NCI-H2196 (cell line): ENCODE measurements around the gene DERL2.

Experiments
- DNase-seq: peaks from one replicate; lab custom pipeline; 2025; ENCODE audit not compliant: unreplicated experiment; lab: John Stamatoyannopoulos, UW

Gene DERL2

GRCh38 chr17:5502552-5502951 is 16.6 kb upstream of the DERL2 start:
- no peak for DNase-seq

- DNase-seq, result no peak
Observed at GRCh38 chr17:5501685-5502084, 15.7 kb upstream of the DERL2 start.

- peak; percentile 85 for DNase-seq
Observed at GRCh38 chr17:5500589-5501391, 14.8 kb upstream of the DERL2 start.

DNA sequence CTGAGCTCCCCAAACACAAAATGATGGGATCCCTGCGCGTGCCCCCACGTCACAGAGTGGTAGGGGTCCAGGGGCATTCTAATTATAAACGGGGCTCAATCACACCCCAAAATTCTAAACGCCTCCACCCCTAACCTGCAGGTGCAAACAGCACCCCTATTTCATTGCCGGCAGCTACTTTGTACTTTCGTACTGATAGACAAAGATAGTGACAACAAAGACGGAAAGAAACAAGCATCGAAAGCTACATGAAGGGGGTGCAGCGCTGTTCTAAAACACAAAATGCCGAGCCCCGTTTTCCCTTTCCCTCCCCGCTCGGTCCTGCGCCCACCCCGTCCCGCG is 14.2 kb upstream of the DERL2 start:
- DNase-seq, result no peak

GRCh38 chr17:5499476-5500231 is 13.7 kb upstream of the DERL2 start:
- no peak for DNase-seq

GRCh38 chr17:5492970-5493369 is 7.0 kb upstream of the DERL2 start:
- DNase-seq, result no peak

DNA sequence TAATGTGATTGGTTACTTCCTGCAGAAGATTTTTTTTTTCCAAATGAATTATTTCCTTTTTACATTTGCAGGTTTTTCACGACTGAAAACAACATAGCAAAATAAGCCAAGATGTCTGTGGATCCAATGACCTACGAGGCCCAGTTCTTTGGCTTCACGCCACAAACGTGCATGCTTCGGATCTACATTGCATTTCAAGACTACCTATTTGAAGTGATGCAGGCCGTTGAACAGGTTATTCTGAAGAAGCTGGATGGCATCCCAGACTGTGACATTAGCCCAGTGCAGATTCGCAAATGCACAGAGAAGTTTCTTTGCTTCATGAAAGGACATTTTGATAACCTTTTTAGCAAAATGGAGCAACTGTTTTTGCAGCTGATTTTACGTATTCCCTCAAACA is 2.8 kb upstream of the DERL2 start:
- no peak for DNase-seq

- peak; percentile 87 for DNase-seq
Observed at GRCh38 chr17:5486206-5487124, 487 bp upstream of the DERL2 start, which contains the start of gene MIS12. Gene MIS12, plus strand, starts transcription at chr17:5486566. Its CDS starts 2,297 bp downstream, at chr17:5488863.

GRCh38 chr17:5481451-5481850 is 4.5 kb downstream of the DERL2 start:
- DNase-seq, result no peak

DNA sequence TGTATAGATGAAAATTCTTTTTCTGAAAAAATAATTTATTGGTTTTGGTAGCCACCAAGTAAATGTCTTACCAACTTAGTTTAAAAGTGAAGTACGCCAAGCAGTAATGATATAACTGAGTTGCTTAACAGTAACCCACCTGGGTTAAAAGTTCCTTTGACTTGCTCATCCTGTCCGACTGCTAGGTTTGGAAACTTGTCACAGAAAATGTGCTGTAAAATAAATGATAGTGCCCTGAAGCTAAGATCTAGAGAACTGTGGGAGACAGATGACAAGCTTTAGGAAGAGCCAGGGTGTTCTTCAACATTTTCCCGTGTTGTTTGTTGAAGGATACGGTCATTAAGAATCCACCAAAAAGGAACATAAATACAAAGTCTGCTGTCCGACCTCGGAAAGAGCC is 5.0 kb downstream of the DERL2 start:
- DNase-seq, result no peak

- DNase-seq, result no peak
Observed at GRCh38 chr17:5478992-5479391, 7.0 kb downstream of the DERL2 start.

- DNase-seq, result no peak
Observed at GRCh38 chr17:5473906-5474305, 12.1 kb downstream of the DERL2 start.

- no peak for DNase-seq
Observed at GRCh38 chr17:5472511-5472910, 13.5 kb downstream of the DERL2 start.

GRCh38 chr17:5468075-5468473 is 17.9 kb downstream of the DERL2 start:
- DNase-seq, result no peak

DNA sequence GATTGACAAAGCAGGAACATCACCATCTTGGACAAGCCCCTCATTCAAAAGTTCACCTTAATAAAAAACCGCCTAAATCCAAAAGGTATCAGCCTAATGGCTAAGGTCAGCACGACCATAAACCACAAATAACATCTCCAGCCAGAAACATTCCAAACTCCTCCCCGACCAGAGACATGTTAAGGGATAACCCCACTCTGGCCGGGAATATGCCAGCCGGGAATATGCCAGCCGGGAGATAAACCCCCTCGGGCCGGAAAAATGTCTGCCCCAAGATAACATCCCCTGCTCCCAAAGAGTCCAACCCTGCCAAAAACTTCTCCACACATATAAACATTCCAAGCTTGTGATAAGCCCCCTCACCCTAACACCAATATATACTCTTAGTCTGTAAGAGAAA is 18.6 kb downstream of the DERL2 start:
- DNase-seq, result no peak

DNA sequence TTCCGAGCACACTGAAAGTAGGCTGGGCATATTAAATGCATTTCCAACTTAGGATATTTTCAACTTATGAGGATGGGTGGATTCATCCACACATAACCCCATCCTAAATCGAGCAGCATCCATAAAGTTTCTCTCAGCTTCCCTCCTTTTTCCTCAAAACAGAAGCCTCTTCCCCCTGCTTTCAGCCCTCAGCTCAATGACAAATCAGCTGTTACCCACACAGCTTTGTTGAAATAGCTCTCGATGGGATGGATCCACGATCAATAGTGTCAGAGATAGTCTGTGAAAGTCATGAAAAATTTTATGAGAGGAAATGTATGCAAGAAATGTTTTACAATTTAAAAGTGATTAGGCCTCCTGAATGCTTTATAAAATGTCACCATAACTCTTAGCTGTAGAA is 19.7 kb downstream of the DERL2 start:
- no peak for DNase-seq

GRCh38 chr17:5464717-5465507 is 21.1 kb downstream of the DERL2 start:
- DNase-seq, result no peak

DNA sequence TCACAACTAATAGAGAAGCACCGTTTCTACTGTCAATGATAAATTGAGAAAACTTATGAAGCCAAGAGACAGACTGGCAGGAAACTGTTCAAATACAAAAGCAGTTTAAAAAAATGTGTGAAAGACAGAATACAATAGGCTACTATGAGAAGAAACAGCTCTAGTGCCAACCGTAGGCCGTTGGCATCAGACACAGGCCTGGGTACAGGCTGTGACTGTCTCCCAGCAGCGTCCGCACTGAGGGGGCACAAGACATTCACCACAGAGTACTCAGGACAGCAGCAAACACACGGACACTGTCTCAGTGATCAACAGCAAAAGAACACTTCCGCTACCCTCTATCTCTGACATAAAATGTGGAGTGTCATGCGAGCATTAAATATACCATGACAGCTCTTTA is 39.2 kb downstream of the DERL2 start:
- DNase-seq, result no peak

GRCh38 chr17:5444209-5444608 is 41.8 kb downstream of the DERL2 start:
- DNase-seq, result no peak

- DNase-seq, result no peak
Observed at GRCh38 chr17:5443728-5444127, 42.2 kb downstream of the DERL2 start.

- DNase-seq, result no peak
Observed at GRCh38 chr17:5439446-5439764, 46.6 kb downstream of the DERL2 start.
